Karpas-422 (cell line): ENCODE measurements around the gene WNT7A. TPM values are rescaled to one million over a fixed set of nuclear protein-coding genes. Genes with fewer than 3 reads are reported as not detected.

ENCODE experiments used
- DNase-seq: peaks from one replicate; pipeline ENCODE4 v3.0.0-alpha.2; 2015
- H2AFZ ChIP-seq: fragments of 200-600 bp; sonication (generic); 2 replicates; pipeline ENCODE4 v1.6.1; 2014; ENCODE audit warnings: antibody characterized with exemption, low read length, mixed read lengths
- H3K27ac ChIP-seq: fragments of 200-600 bp; sonication (generic); 2 replicates; pipeline ENCODE4 v1.5.1; 2014; ENCODE audit warnings: mild to moderate bottlenecking, low read length, moderate library complexity
- H3K27me3 ChIP-seq: fragments of 200-600 bp; sonication (generic); 2 replicates; pipeline ENCODE4 v1.6.1; 2014; ENCODE audit warnings: low read length, mixed read lengths
- H3K36me3 ChIP-seq: fragments of 200-600 bp; sonication (generic); 2 replicates; pipeline ENCODE4 v1.6.1; 2014; ENCODE audit warnings: low read length, mixed read lengths; ENCODE audit not compliant: insufficient read depth
- H3K4me1 ChIP-seq: fragments of 200-600 bp; sonication (generic); 2 replicates; pipeline ENCODE4 v1.6.1; 2014; ENCODE audit warnings: mild to moderate bottlenecking, low read length, mixed read lengths
- H3K4me2 ChIP-seq: fragments of 200-600 bp; sonication (generic); 2 replicates; pipeline ENCODE4 v1.6.1; 2014; ENCODE audit warnings: low read length, low read depth, mild to moderate bottlenecking; ENCODE audit not compliant: poor library complexity, severe bottlenecking
- H3K4me3 ChIP-seq: fragments of 200-600 bp; sonication (generic); 2 replicates; pipeline ENCODE4 v1.5.1; 2014; ENCODE audit warnings: mild to moderate bottlenecking, antibody characterized with exemption, low read length, mixed read lengths
- H3K79me2 ChIP-seq: fragments of 200-600 bp; sonication (generic); 2 replicates; pipeline ENCODE4 v1.6.1; 2014; ENCODE audit warnings: mild to moderate bottlenecking, low read length, mixed read lengths
- H3K9ac ChIP-seq: fragments of 200-600 bp; sonication (generic); 2 replicates; pipeline ENCODE4 v1.6.0; 2014; ENCODE audit warnings: low read length
- H3K9me2 ChIP-seq: fragments of 200-600 bp; sonication (generic), shearing (Covaris generic); replicated peaks from 2 replicates; pipeline ENCODE4 v1.6.0; 2014; ENCODE audit warnings: mild to moderate bottlenecking, low read length, moderate library complexity; ENCODE audit not compliant: insufficient read depth
- H3K9me3 ChIP-seq: fragments of 300-700, 200-600 bp; sonication (generic); 2 replicates; pipeline ENCODE4 v1.6.1; 2014; ENCODE audit warnings: low read length, mixed read lengths
- H4K20me1 ChIP-seq: fragments of 200-600 bp; sonication (generic); 2 replicates; pipeline ENCODE4 v1.6.1; 2014; ENCODE audit warnings: mild to moderate bottlenecking, antibody characterized with exemption, low read length, low read depth; ENCODE audit not compliant: insufficient read depth
- total RNA-seq: library from RNA; depleted of rRNA; stranded (reverse); fragments of >200 nt; shearing (Covaris generic); gene quantifications from 2 replicates; pipeline ENCODE4 v1.2.3, GENCODE V29; 2014; ENCODE audit warnings: low replicate concordance

The WNT7A gene
- total RNA-seq, 1 experiment from 2014 or later: not detected

DNA sequence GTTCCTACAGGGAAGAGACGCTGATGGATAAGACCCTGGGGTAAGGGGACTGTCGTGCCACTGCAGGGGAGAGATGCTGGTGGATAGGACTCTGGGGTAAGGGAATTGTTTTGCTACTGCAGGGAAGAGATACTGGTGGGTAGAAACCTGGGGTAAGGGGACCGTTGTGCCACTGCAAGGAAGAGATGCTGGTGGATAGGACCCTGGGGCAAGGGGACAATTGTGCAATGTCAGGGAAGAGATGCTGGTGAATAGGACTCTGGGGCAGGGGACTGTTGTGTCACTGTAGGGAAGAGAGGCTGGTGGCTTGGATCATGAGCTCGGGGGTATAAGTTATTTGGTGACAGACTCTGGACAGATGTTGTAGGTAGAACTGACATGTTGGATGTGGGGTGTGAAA lies 37.6 kb downstream of the WNT7A start:
- no peaks in the 10 kb centered on the region for H3K27me3 ChIP-seq

DNA sequence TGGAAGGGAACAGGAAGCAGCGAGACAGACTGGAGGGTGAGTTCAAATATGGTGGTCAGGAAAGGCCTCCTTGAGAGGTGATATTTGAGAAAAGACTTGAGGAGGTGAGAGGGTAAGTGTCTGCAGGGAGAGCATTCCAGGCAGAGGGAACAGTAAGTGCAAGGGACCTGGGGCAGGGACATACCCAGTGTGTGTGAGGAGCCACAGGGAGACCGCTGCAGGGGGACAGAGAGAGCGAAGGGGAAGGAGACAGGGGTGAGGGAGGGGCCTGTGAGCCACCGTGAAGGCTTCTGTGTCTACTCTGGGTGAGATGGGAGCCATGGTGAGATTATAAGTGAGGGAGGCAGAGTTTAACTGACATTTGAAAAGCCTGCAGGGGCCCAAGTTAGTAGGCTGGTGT lies 38.0 kb downstream of the WNT7A start:
- no peaks in the 10 kb centered on the region for H3K27me3 ChIP-seq
- no peak overlapping the region for H3K27ac ChIP-seq

More for the DNA sequence above, 37.6 kb downstream of the WNT7A start:
- no peaks in the 10 kb centered on the region for H3K36me3 ChIP-seq
- H3K27ac ChIP-seq: no peak overlapping the region
- DNase-seq: no peak
- no peaks in the 10 kb centered on the region for H3K9me3 ChIP-seq
- no peaks in the 10 kb centered on the region for H4K20me1 ChIP-seq
- no peak overlapping the region for H3K9ac ChIP-seq
- no peak overlapping the region for H3K4me2 ChIP-seq
- no peak overlapping the region for H3K4me3 ChIP-seq
- no peak overlapping the region for H2AFZ ChIP-seq
- no peaks in the 10 kb centered on the region for H3K79me2 ChIP-seq
- H3K4me1 ChIP-seq: no peaks in the 10 kb centered on the region
- no peaks in the 10 kb centered on the region for H3K9me2 ChIP-seq

DNA sequence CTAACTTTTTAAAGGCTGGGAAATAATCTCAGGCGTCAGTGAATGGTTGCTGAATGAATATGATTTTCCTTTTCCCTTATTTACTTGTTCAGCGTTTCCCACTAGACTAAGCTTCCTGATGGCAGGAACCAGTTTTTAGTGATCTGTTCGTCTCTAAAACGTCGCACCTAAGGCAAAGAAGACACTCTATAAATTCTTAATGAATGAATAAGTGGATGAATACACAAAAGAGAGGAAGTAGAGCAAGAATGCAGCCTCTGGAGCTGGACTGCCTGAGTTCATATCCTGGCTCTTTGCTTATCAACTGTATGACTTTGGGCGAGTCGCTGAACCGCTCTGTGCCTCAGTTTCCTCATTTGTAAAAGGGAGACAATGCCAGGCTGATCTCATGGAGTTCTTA lies 38.7 kb downstream of the WNT7A start:
- H2AFZ ChIP-seq: no peak overlapping the region
- H3K4me2 ChIP-seq: no peak overlapping the region

More for the DNA sequence above, 38.0 kb downstream of the WNT7A start:
- H3K79me2 ChIP-seq: no peaks in the 10 kb centered on the region
- no peaks in the 10 kb centered on the region for H3K9me2 ChIP-seq
- H3K36me3 ChIP-seq: no peaks in the 10 kb centered on the region
- no peak overlapping the region for H3K9ac ChIP-seq
- H3K4me3 ChIP-seq: no peak overlapping the region
- DNase-seq: no peak
- H3K9me3 ChIP-seq: no peaks in the 10 kb centered on the region
- no peak overlapping the region for H2AFZ ChIP-seq
- H3K4me2 ChIP-seq: no peak overlapping the region
- H4K20me1 ChIP-seq: no peaks in the 10 kb centered on the region
- no peaks in the 10 kb centered on the region for H3K4me1 ChIP-seq

DNA sequence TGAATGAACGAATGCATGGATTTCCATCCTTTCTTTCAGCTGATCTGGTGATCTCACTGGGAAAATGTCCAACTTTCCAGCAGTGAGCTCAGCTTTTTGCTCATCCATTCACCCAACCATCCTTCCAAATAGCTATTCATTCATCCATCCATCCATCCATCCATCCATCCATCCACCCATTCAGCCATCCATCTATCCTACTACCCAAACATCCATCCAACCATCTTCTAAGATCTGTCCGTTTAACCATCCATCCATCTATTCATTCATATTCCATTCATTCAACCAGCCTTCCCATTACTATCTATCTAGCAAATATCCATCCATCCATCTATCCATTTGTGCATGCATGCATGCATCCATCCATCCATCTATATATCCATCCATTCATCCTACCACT lies 39.4 kb downstream of the WNT7A start:
- no peak for DNase-seq
- Histone ChIP-seq H3K9me3 (no peaks in the 10 kb centered on the region), H3K36me3 (no peaks in the 10 kb centered on the region), H3K79me2 (no peaks in the 10 kb centered on the region), H3K4me3 (no peak overlapping the region), H3K27me3 (no peaks in the 10 kb centered on the region), H4K20me1 (no peaks in the 10 kb centered on the region), H2AFZ (no peak overlapping the region), H3K4me1 (no peaks in the 10 kb centered on the region), H3K9me2 (no peaks in the 10 kb centered on the region), H3K9ac (no peak overlapping the region), H3K27ac (no peak overlapping the region), H3K4me2 (no peak overlapping the region)

More for the DNA sequence above, 38.7 kb downstream of the WNT7A start:
- H3K27me3 ChIP-seq: no peaks in the 10 kb centered on the region
- no peaks in the 10 kb centered on the region for H3K4me1 ChIP-seq
- no peak overlapping the region for H3K4me3 ChIP-seq
- no peaks in the 10 kb centered on the region for H3K79me2 ChIP-seq
- H3K9me2 ChIP-seq: no peaks in the 10 kb centered on the region
- H3K9ac ChIP-seq: no peak overlapping the region
- H3K9me3 ChIP-seq: no peaks in the 10 kb centered on the region
- no peaks in the 10 kb centered on the region for H4K20me1 ChIP-seq
- H3K27ac ChIP-seq: no peak overlapping the region
- no peaks in the 10 kb centered on the region for H3K36me3 ChIP-seq
- no peak for DNase-seq

DNA sequence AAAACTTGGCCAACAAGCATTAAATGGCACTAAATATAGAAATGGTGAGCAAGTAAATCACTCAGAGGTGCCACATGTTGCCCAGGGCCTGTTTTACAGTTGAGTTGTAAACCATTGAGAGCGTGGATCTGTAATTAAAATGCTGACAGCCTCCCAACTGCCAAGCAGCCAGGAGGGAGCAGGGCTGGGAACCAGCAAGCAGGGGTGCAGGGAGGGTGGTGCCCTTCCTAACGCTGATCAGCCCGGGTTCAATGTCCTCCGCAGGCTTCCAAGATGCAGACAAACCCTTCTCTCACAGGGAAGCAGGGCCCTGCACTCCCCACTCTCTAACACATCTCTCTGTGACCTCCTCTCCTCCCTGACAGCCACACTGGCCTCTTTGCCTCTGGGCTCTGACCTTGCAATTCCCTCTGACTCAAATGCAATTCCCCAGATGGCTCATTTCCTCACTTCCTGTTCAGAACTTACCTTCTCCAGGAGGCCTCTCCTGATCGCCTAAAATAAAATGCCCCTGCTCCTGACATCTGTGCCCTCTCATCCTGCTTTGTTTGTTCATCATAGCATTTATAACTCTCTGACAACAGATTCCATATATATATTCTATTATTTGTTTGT lies 40.0 kb downstream of the WNT7A start:
- Histone ChIP-seq H3K9me3 (no peaks in the 10 kb centered on the region), H3K27me3 (no peaks in the 10 kb centered on the region), H3K36me3 (no peaks in the 10 kb centered on the region), H3K4me2 (no peak overlapping the region), H3K79me2 (no peaks in the 10 kb centered on the region), H4K20me1 (no peaks in the 10 kb centered on the region), H3K4me1 (no peaks in the 10 kb centered on the region), H3K9me2 (no peaks in the 10 kb centered on the region), H2AFZ (no peak overlapping the region), H3K9ac (no peak overlapping the region), H3K27ac (no peak overlapping the region), H3K4me3 (no peak overlapping the region)
- no peak for DNase-seq

- Histone ChIP-seq H3K4me1 (no peaks in the 10 kb centered on the region), H4K20me1 (no peaks in the 10 kb centered on the region), H3K9me3 (no peaks in the 10 kb centered on the region), H3K4me3 (no peak overlapping the region), H3K9ac (no peak overlapping the region), H3K27me3 (no peaks in the 10 kb centered on the region), H3K36me3 (no peaks in the 10 kb centered on the region), H2AFZ (no peak overlapping the region), H3K9me2 (no peaks in the 10 kb centered on the region), H3K4me2 (no peak overlapping the region), H3K79me2 (no peaks in the 10 kb centered on the region), H3K27ac (no peak overlapping the region)
- no peak for DNase-seq
Observed at GRCh38 chr3:13839253-13839652, 40.6 kb downstream of the WNT7A start.

DNA sequence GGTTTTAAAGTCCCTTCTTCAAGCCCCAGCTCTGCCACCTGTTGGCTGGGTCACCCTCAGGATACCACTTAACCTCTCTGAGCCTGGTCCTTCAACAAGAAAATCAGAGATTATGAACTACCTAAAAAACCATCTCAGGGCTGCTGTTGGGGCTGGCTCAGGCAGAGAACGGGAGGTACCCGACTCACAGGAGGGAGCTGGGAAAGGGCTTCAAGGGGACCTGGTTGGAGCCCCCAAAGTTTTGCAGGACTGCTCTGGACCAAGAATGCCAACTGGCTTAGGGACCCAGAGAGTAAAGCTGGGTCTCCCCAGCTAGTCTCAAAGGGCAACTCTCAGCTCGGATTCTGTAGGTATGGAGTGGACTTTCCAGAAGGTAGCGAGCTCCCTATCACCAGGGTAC lies 41.5 kb downstream of the WNT7A start:
- H3K4me1 ChIP-seq: no peaks in the 10 kb centered on the region
- H3K9ac ChIP-seq: no peak overlapping the region
- H3K27me3 ChIP-seq: no peaks in the 10 kb centered on the region
- H3K4me2 ChIP-seq: no peak overlapping the region
- no peaks in the 10 kb centered on the region for H3K79me2 ChIP-seq
- H3K9me3 ChIP-seq: no peaks in the 10 kb centered on the region
- H3K27ac ChIP-seq: no peak overlapping the region
- H3K36me3 ChIP-seq: no peaks in the 10 kb centered on the region
- DNase-seq: no peak
- H4K20me1 ChIP-seq: no peaks in the 10 kb centered on the region
- no peaks in the 10 kb centered on the region for H3K9me2 ChIP-seq
- H2AFZ ChIP-seq: no peak overlapping the region
- H3K4me3 ChIP-seq: no peak overlapping the region

DNA sequence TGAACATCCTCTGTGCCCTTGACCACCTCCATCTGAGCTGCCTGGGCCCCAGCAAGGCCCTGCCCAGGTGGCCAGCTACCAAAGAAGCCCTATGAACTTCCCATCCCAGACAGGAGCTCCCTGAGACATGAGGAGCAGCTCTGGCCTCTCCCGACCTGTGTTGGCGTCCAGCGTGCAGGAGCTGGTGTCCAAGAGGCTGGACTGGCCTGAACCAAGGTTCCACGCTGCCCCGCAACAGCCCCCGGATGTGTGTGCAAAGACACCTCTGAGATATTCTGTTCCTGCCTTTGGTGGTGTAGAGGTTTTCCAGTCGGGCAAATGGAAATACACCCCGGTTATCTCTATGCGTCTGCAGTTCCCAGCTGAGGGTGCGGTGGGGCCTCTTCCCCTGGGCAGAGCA lies 42.1 kb downstream of the WNT7A start:
- Histone ChIP-seq H3K9ac (no peak overlapping the region), H3K36me3 (no peaks in the 10 kb centered on the region), H3K27ac (no peak overlapping the region), H3K4me2 (no peak overlapping the region), H4K20me1 (no peaks in the 10 kb centered on the region), H3K27me3 (no peaks in the 10 kb centered on the region), H3K4me3 (no peak overlapping the region), H3K79me2 (no peaks in the 10 kb centered on the region), H3K9me3 (no peaks in the 10 kb centered on the region), H3K9me2 (no peaks in the 10 kb centered on the region), H3K4me1 (no peaks in the 10 kb centered on the region), H2AFZ (no peak overlapping the region)
- DNase-seq: no peak
